HepG2 (cell line): ENCODE measurements around the gene PRR22. TPM values are rescaled to one million over a fixed set of nuclear protein-coding genes. Genes with fewer than 3 reads are reported as not detected.

Source experiments
- AHDC1 ChIP-seq: sonication (generic); formaldehyde crosslinking; IDR thresholded peaks from 2 replicates; pipeline ENCODE4 v1.5.1; 2020; ENCODE audit warnings: mild to moderate bottlenecking, missing genetic modification reagents, borderline replicate concordance
- BATF2 ChIP-seq: sonication (generic); formaldehyde crosslinking; IDR thresholded peaks from 2 replicates; pipeline ENCODE4 v1.8.0; 2022; ENCODE audit warnings: mild to moderate bottlenecking, missing genetic modification reagents, moderate library complexity
- BRD4 ChIP-seq: sonication (generic); formaldehyde crosslinking; IDR thresholded peaks from 2 replicates; pipeline ENCODE4 v1.4.0; 2020; ENCODE audit warnings: missing genetic modification reagents
- HES4 ChIP-seq: sonication (generic); formaldehyde crosslinking; IDR thresholded peaks from 2 replicates; pipeline ENCODE4 v1.9.0; 2021; ENCODE audit warnings: mild to moderate bottlenecking, missing genetic modification reagents, borderline replicate concordance
- MNT ChIP-seq: fragments of 450-650 bp; IDR thresholded peaks from 2 replicates; pipeline ENCODE4 v1.6.1; 2016
- NRL ChIP-seq: sonication (generic); formaldehyde crosslinking; IDR thresholded peaks from 2 replicates; pipeline ENCODE4 v1.5.0; 2020; ENCODE audit warnings: missing genetic modification reagents, mild to moderate bottlenecking, moderate library complexity, borderline replicate concordance
- PRPF4 ChIP-seq: fragments of 200-400 bp; formaldehyde crosslinking; IDR thresholded peaks from 2 replicates; pipeline ENCODE4 v1.6.1; 2016; ENCODE audit warnings: low read length, low read depth; ENCODE audit not compliant: poor library complexity, severe bottlenecking
- RNF219 ChIP-seq: sonication (generic); formaldehyde crosslinking; IDR thresholded peaks from 2 replicates; pipeline ENCODE4 v1.5.0; 2020; ENCODE audit warnings: mild to moderate bottlenecking, missing genetic modification reagents
- ZBTB38 ChIP-seq: sonication (generic); formaldehyde crosslinking; IDR thresholded peaks from 2 replicates; pipeline ENCODE4 v1.5.1; 2020; ENCODE audit warnings: mild to moderate bottlenecking, missing genetic modification reagents
- ZMYM2 ChIP-seq: sonication (generic); formaldehyde crosslinking; IDR thresholded peaks from 2 replicates; pipeline ENCODE4 v1.8.0; 2022; ENCODE audit warnings: mild to moderate bottlenecking, missing genetic modification reagents
- ZMYM4 ChIP-seq: sonication (generic); formaldehyde crosslinking; IDR thresholded peaks from 2 replicates; pipeline ENCODE4 v1.8.1; 2023; ENCODE audit warnings: mild to moderate bottlenecking, missing genetic modification reagents
- ZNF17 ChIP-seq: sonication (generic); formaldehyde crosslinking; IDR thresholded peaks from 2 replicates; pipeline ENCODE4 v1.5.0; 2020; ENCODE audit warnings: mild to moderate bottlenecking, missing genetic modification reagents
- ZNF207 ChIP-seq: fragments of 450-650 bp; IDR thresholded peaks from 2 replicates; pipeline ENCODE4 v1.6.1; 2016; ENCODE audit warnings: antibody characterized with exemption, borderline replicate concordance
- ZNF263 ChIP-seq: sonication (generic); formaldehyde crosslinking; IDR thresholded peaks from 2 replicates; pipeline ENCODE4 v1.4.0; 2020; ENCODE audit warnings: missing genetic modification reagents
- ZNF543 ChIP-seq: sonication (generic); formaldehyde crosslinking; IDR thresholded peaks from 2 replicates; pipeline ENCODE4 v1.4.0; 2020; ENCODE audit warnings: mild to moderate bottlenecking, missing genetic modification reagents
- ZNF558 ChIP-seq: sonication (generic); formaldehyde crosslinking; IDR thresholded peaks from 2 replicates; pipeline ENCODE4 v1.9.0; 2022; ENCODE audit warnings: mild to moderate bottlenecking, missing genetic modification reagents, borderline replicate concordance
- ZNF605 ChIP-seq: sonication (generic); formaldehyde crosslinking; IDR thresholded peaks from 2 replicates; pipeline ENCODE4 v1.8.0; 2022; ENCODE audit warnings: mild to moderate bottlenecking, missing genetic modification reagents
- ZNF788 ChIP-seq: sonication (generic); formaldehyde crosslinking; IDR thresholded peaks from 2 replicates; pipeline ENCODE4 v1.5.0; 2020; ENCODE audit warnings: mild to moderate bottlenecking, missing genetic modification reagents, borderline replicate concordance
- polyA plus RNA-seq, 8 experiments: library from polyadenylated mRNA; depleted of rRNA in 3 of 8; stranded (reverse) in 7 of 8; unstranded in 1 of 8; fragments of >200 nt; fragmentation: Illumina TruSeq in 4 of 8; extraction: Trizol in 4 of 8; gene quantifications; 2 replicates each; pipeline versions ENCODE4 v1.2.1 to v1.2.3, GENCODE V29; 2011 to 2016; ENCODE audit warnings: low read depth in 4 of 8, missing spikeins in 1 of 8, mixed read lengths in 1 of 8; ENCODE audit not compliant: insufficient read depth in 1 of 8
- total RNA-seq, 5 experiments: library from RNA; depleted of rRNA; stranded (reverse); fragments of >200 nt; fragmentation: Illumina TruSeq; extraction: Trizol; gene quantifications; 2 replicates each; pipeline ENCODE4 v1.2.3, GENCODE V29; 2016; ENCODE audit warnings: low read depth in 1 of 5

The PRR22 gene
- total and polyA plus RNA-seq, 2 of the 13 experiments (the other 11 are each of a cell fraction or from before 2014, with no cell fraction given), result 0.84 to 2.3 TPM

GRCh38 chr19:5828661-5829566 is 44.4 kb upstream of the PRR22 start (continued):
- 0 out of 2 replicates have a peak, but pooled peaks have one; percentile 58 for TF ChIP-seq RNF219 (CRISPR knock-in tag)
- no peak for TF ChIP-seq ZNF558 (CRISPR knock-in tag)
- TF ChIP-seq ZNF605 (CRISPR knock-in tag), result peak; percentile 0; the same call in 1 of the 2 replicates
- TF ChIP-seq BRD4 (CRISPR knock-in tag), result 0 out of 2 replicates have a peak, but pooled peaks have one; percentile 26
- no peak for TF ChIP-seq NRL (CRISPR knock-in tag)
- TF ChIP-seq ZBTB38 (CRISPR knock-in tag), result peak; percentile 86; the same call in 1 of the 2 replicates
- TF ChIP-seq AHDC1 (CRISPR knock-in tag), result 0 out of 2 replicates have a peak, but pooled peaks have one; percentile 7
- TF ChIP-seq PRPF4, result peak; percentile 18
- 0 out of 2 replicates have a peak, but pooled peaks have one; percentile 9 for TF ChIP-seq HES4
- TF ChIP-seq BATF2 (CRISPR knock-in tag), result no peak
- 0 out of 2 replicates have a peak, but pooled peaks have one; percentile 42 for TF ChIP-seq ZNF17
- TF ChIP-seq ZMYM4 (CRISPR knock-in tag), result no peak
- 0 out of 2 replicates have a peak, but pooled peaks have one; percentile 7 for TF ChIP-seq ZNF263 (CRISPR knock-in tag)
- TF ChIP-seq MNT, result no peak
- no peak for TF ChIP-seq ZMYM2
- peak; percentile 3; the same call in 1 of the 2 replicates for TF ChIP-seq ZNF543 (CRISPR knock-in tag)
- TF ChIP-seq ZNF788 (CRISPR knock-in tag), result no peak
- no peak for TF ChIP-seq ZNF207
